Lung microvascular endothelial cell (primary cell): ENCODE measurements around the gene CD164. TPM values are rescaled to one million over a fixed set of nuclear protein-coding genes. Genes with fewer than 3 reads are reported as not detected.
"Not testable (repeated sequence)": the region's sequence is repeated elsewhere in the genome, so short reads cannot be mapped to it uniquely, and the experiment has no call there.

ENCODE experiments used
- DNase-seq, 2 donors: peaks; one replicate each; pipeline versions ENCODE4 v3.0.0 to v3.0.0-alpha.2; 2010; ENCODE audit warnings: low read depth in 2 of 2
- total RNA-seq: library from RNA; depleted of rRNA; stranded (reverse); fragments of >200 nt; gene quantifications from 2 replicates; pipeline ENCODE4 v1.2.1, GENCODE V29; 2014

The CD164 gene
- total RNA-seq, 1 donor from 2014 or later = 122 TPM

DNA sequence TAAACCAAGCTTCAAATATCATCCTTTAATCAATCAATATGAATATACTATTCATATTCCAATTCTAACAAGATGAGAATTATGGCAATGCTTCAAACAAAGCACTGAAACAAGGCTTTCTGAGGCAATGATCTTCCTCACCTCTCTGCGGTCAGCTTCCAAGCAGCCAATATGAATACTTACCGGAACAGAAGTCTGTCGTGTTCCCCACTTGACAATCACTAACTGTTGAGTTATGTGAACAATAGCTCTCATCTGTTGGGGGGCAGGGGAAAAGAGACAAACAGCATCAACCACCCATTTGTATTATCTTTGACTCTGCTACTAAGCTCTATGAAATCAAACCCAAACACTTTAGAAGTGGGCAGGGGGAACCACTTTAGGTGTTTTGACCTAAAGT, 4.5 kb downstream of the CD164 start:
- no peak for DNase-seq

DNA sequence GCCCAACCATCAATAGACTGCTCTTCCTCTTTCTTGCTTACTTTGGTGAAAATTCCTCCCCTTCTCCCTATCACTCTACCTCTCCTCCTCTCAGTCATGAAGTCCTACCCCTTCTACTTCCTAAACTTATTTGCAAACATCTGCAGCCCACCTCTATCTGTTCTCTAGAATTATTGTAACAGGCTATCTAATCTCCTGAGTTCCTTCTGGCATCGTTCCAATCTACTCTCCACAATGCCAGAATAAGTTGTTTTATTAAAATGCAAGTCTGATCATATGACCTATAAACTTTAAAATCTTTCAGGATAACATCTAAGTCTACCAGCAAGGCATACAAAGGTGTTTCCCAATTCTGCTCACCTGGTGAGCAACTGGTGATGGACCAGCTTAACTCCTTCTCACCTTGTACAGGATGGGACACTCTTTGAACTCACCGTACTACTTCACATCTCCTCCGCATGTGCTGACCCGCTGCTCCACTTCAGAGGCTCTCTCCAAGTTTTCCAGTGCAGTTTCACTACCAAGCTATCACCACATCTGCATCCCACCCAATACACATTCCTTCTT, 7.9 kb downstream of the CD164 start:
- DNase-seq = no peak

DNA sequence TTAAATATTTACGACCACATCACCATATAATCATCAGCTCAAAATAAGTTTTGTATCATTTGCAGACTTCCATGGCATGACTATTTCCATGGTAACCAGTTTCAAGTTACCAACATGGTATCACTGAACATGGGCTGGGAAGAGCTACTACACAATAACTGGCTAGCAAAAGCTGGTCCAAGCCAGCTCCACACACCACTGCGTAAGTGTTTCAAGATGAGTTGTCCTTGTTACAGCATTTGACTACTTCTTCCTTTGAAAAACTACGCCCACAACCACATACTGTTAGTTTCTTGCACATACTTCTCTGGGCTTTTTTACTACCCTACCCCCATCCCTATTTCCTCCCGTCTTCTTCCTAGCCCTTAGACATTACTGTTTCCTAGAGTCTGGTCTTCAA, 8.5 kb downstream of the CD164 start:
- no peak for DNase-seq

DNA sequence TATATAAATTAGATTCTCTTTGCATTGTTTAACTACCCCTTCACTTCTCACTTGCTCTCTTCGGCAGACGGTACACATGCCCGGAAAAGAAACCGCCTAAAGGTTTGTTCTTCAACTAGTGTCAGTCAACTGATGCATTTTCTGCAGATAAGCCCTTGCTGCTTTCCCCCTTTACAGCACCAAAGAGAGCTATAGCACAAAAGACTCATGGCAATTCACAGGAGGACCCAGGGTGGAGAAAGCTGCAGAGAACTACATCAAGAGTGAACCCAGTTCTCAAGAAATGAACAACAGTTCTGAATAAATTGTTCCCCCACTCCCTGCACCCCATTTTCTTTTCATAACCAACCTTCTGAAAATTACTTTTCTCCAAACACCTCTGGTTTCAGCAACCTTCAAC, 8.9 kb downstream of the CD164 start:
- no peak for DNase-seq

DNA sequence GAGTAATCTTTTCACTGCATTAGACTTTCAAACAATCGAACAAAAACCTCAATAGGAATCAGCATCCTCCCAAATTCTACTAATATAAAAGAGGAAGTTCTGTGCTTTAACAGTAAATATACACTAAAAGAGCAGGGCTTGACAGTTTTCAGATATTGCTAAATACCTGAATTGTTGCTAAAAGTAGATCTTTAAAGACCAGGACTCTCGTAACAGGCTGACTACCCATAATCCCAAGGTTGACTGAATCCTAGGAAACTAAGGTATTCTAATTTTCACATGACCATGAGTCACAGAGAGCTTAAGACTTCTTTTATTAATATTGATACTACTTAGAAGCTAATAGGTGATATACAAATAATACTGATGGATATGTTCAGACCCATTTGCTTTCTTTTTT, 10.1 kb downstream of the CD164 start:
- DNase-seq = peak in 1 of 2 donors; percentile 4

DNA sequence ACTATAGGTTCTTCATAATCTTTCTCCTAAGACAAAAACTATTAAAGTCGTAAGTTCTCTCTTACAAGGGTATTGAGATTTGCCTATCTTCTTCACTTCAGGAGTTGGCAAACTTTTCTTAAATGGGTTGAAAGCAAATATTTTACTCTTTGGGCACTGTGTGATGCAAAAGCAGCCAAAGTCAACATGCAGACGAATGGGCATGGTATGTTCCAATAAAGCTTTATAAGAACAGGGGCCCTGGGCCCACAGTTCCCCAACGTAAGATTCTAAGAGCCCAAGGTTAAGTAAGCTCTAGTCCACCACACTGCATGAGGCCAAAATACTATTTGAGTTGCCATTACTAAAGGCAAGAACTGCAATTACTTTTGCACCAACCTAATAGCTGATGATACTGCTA, 11.5 kb downstream of the CD164 start:
- no peak for DNase-seq

DNA sequence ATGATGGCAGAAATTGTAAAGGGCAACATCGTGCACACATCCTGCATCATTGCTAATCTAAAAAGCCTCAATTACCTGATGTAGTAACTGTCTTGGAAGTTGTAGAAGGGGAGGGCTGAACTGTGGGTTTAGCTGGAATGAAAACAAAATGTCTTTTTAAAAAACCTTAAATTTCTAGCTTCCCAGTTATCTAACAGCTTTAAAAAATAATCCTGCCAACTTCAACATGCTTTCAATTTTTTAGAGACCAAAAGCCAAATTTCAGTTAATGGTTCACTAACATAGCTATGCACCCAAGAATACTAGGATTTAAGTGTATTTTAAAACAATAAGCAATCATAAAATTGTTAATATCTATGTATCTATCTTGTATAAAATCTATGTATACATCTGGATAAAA, 11.9 kb downstream of the CD164 start:
- DNase-seq = no peak

DNA sequence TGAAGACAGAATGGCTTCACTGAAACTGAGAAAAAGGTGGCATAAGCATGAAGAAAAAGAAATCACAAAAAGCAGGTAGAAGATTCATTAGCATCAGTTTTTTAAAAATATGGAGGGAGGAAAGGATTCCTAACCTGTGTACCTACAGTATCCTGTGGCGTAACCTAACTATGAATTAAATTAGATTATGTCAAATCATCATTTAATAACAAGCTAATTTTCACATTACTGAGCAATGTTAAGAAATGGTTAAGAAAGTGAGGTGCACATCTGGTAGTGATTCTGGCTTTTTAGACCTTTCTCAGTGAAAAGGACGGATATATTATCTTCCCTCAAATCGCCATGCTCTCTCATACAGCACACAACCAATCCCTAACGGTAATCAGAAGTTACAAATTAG, 12.5 kb downstream of the CD164 start:
- no peak for DNase-seq

DNA sequence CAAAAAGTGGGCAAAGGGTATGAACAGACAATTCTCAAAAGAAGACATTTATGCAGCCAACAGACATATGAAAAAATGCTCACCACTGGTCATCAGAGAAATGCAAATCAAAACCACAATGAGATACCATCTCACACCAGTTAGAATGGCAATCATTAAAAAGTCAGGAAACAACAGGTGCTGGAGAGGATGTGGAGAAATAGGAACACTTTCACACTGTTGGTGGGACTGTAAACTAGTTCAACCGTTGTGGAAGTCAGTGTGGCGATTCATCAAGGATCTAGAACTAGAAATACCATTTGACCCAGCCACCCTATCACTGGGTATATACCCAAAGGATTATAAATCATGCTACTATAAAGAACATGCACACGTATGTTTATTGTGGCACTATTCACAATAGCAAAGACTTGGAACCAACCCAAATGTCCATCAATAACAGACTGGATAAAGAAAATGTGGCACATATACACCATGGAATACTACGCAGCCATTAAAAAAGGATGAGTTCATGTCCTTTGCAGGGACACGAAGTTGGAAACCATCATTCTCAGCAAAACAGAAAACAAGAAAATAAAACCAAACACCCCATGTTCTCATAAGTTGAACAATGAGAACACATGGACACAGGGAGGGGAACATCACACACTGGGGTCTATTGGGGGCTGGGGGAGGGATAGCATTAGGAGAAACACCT, 17.7 kb downstream of the CD164 start:
- not testable (repeated sequence) for DNase-seq

DNA sequence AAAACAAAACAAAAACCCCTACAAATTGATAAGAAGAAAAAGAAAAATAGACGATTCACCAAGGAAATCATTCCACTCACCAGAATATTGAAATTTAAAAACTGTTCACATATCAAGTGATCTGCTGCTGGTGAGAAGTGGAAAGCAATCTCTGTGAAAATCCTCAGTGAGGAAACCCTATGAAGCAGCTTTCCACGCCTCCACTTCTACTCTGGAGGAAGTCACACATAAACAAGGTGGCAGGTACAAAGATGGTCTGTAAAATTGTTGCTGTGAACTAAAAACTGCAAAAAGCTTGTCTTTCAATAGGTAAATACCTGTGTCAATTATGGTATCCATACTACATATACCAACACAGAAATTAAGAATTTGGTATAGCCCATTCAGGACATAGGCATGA, 18.5 kb downstream of the CD164 start:
- DNase-seq = no peak

DNA sequence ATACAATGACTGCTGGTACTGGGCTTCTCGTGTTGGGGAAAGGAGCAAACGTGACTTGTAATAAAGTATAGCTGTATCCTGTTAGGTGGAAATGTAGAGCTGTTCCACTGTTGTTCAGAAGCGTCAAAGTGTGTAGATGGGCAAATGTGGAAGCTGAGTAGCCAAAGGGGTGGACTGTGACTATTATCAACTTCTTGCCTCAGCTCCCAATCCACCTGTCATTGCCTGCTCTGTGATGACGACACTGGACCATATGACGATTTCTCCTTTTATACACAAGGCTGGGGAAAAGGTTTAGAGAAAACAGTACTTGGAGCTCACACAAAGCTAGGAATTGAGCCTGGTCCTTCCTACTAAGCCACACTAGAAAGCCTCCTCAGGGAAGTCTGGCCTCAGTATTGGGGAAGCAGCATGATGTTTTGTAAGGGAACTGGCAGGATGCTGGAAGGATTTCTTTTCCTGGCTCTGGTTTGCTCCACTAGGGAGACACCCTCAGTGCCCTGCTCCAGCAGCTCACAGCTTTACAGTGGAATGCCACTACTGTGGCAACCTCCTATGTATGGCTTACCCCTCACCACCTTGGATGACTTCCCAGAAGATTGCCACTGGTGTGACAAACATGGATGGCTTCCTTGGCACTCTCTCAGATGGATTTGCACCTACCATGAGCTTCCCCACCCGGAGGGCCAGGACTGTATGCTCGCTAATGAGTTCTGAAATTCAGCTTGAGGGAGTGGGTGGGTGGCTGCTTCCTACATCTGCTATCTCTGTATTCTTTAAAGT, 20.0 kb downstream of the CD164 start:
- DNase-seq = no peak

DNA sequence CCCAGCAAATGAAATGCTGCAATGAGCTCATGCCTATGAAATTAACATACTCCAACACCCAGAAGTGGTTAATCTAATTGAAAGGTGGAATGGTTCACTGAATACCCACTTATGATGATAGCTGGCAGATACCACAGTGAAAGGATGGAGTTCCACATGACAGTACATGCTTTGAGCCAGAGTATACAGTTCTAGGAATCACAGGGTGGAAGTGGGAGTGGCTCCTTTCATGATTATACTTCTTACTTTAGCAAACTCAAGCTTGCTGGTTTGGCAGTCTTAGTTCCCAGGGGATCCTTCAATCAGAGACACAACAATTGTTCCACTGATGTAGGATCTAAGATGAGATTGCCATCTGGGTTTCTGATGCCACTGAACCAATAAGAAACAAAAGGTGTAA, 21.5 kb downstream of the CD164 start:
- DNase-seq = no peak

DNA sequence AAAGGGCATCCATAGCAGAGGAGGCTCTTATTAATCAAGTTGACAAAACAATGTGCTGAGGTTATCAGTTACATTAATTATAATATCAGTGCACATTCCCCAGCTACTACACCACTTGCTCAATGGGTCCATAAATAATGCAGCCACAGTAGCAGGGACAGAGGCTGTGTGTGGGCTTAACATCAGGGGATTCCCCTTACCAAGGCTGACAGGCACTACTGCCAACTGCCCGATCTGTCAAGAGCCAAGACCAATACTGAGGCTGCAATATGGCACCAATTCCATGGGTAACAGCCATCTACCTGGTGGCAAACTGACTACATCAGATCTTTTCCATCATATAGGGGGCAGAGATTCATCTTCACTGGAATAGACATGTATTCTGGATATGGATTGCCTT, 22.0 kb downstream of the CD164 start:
- DNase-seq = no peak

DNA sequence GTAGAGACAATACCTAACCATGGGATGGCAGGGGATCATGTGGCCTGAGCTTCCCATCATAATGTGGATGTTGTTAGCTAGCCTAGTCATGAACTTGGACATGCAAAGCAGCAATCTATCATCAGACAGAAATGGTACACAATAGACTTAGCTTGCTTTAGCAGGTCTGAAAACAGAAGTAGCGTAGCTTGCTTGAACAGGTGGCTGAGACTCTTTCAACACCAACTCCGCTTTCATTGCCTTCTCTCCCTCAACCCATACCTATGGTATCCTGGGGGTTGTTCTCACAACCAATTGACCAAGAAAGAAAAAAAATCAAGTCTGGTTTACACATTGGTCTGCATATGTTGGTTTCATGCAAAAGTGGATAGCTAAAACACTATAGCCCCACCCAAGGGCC, 23.0 kb downstream of the CD164 start:
- no peak for DNase-seq

DNA sequence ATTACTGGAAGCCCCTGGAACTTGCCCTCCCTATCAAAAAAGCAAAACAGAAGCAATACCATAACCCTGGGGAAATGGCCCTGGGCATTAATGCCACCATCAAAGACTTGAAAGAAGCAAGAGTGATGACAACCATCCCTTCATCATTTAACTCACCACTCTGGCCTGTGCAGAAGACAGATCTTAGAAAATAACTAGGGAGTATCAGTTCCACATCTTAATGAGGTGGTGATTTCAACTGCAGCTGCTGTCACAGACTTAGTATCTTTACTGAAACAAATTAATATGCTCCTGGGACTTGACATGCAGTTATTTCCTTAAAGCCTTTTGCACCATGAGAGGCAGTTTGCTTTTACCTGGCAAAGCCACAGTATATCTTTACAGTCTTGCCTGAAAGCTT, 24.1 kb downstream of the CD164 start:
- no peak for DNase-seq

DNA sequence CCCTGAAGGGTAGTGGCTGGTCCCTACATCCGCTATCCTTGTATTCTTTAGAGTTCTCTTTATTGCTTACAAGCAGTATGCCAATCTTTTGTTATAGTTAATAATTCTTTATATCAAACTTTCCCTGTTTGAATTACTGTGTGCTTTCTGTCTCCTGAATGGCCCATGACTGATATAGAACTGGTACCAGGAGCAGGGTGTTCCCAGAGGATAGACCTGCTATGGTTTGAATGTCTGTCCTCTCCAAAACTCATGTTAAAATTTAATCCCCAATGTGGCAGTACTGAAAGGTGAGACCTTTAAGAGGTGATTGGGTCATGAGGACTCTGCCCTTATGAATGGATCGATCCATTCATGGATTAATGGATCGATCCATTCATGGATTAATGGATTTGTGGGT, 26.0 kb downstream of the CD164 start:
- DNase-seq = no peak

DNA sequence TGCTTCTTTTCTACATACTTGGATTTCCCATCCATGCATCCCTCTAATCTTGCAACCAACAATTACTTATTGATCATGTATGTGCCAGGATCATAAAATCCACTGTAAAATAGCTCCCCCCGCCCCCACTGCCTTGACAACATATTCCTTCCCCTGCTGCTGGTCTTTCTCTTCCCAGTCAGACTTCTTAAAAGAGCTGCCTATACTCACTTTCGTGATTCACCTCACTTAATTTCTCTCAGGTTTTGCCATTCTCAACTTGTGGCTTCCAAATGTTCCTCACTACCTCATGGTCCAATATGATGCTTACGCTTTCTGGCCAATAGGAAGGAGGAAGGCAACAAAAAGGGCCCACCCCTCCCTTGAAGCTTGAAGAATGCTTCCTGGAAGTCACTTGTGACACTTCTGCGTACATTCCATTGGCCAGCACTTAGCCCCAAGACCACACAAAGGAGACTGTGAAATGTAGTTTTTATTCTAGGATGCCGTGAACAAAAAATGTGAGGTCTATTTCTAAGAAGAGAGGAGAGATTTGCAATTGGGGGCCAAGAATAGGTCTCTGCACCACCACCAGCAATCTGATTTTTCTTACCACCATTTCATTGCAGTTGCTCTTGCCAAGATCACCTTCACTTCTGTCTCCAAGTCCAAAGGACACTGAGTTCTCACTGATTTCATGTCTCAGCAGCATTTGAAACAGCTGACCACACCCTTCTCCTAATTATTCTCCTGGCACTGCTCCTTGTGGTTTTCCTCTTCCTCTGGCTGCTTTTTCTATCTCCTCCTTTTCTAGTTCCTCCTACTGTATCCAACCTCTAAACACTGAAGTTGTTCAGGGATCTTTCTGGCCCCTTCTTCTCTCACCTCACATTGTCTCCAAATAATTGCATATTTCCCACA, 30.8 kb downstream of the CD164 start:
- peak in 1 of 2 donors; percentile 32 for DNase-seq

DNA sequence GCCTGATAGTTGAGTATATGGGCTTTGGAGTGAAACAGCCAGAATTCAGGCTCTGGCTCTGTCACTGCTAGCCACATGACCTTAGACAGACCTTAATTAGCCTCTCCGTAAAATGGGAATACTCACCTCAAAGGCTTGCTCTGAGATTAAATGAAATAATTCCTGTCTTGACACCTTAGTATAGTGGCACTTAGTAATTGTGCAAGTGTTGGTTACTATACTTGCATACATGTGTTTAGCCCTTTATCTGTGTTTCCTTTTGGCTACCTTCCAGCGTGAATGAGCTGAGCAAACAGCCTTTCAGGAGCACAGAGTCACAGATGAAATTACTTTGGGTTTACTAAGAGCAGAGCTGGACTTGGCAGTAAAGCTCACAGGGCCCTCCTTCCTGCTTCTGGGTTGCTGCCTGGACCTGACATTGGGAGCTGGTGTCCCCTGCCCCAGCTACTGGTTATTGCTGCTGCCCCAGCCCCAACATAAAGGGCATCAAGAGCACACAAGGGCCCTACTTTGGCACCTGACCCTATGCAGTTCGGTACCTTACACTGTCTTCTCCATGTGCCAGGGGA, 32.8 kb downstream of the CD164 start:
- DNase-seq = peak; percentile 65 to 79

DNA sequence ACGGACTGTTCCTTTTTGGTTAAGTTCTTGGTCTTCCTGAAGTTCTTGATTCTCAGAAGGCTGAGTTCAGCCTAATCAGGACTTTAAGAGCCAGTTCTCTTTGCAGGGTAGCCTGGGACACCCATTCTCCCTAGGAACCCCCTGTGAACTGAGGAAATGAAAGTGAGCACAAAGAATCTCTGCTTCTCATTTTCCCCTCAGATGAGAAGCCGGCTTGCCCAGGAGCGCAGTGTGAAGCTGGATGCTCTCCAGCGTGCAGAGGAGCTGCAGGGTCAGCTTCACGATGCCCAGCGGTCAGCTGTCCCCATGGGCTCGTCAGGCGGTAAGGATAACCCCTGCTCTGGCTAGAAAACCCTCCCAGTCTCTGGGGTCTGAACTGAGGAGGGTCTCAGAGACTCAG, 34.0 kb downstream of the CD164 start:
- DNase-seq = no peak

DNA sequence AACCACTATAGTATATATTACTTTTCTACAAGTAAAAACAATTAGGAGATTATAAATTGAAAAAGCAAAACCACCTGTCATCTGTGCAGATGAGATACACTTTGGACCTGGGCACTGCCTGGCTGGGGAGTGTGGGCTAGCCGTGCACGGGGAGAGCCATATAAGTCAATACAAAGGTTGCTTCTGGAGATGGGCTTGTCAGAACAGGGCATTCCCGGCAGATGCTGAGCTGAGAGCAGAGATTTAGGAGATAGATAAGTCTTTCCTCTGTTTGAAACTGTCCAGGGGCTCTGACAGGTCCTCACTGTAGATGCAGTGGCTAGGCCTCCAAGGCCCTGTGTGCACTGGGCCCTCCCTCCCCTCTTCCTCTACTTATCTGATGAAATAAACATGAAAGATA, 34.5 kb downstream of the CD164 start:
- no peak for DNase-seq

DNA sequence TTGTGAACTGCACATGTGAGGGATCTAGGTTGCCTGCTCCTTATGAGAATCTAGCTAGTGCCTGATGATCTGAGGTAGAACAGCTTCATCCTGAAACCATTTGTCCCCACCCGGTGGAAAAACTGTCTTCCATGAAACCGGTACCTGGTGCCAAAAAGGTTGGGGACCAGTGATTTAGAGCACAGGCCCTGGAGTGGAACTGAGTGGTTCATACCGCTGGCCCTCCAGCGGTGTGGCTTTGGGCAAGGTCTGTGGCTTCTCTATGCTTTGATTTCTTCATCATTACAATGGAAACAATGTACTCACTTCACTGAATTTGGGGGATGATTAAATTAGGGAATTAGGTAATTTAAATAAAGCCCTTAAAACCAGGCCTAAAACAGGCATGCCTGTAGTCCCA, 36.3 kb downstream of the CD164 start:
- no peak for DNase-seq

DNA sequence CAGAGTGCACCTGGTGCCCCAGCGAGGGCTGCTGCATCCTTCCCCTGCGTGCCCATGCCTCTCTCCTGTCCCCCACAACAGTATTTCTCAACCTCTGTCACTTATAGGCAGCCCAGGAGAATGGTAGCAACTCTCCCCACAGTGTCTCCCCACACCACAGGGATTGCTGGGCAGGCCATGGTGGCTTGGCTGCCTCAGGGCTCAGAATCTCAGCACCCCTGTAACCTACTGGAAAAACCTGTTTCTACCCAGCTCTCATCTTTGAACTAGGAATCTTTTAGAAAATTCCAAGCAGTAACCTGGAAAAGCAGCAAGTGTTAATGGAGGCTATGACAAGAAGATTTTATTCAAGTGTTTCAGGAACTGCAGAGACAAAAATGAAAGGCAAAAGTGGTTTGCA, 38.0 kb downstream of the CD164 start:
- no peak for DNase-seq
